HepG2 (cell line): ENCODE data around the gene SRBD1. TPM values are rescaled to one million over a fixed set of nuclear protein-coding genes. Genes with fewer than 3 reads are reported as not detected.

Experiments
- FLYWCH1 ChIP-seq: sonication (generic); formaldehyde crosslinking; IDR thresholded peaks from 2 replicates; pipeline ENCODE4 v1.8.1; 2023; ENCODE audit warnings: mild to moderate bottlenecking, missing genetic modification reagents
- MLXIP ChIP-seq: sonication (generic); formaldehyde crosslinking; IDR thresholded peaks from 2 replicates; pipeline ENCODE4 v1.9.0; 2021; ENCODE audit warnings: missing genetic modification reagents, borderline replicate concordance
- MTF1 ChIP-seq: sonication (generic); formaldehyde crosslinking; IDR thresholded peaks from 2 replicates; pipeline ENCODE4 v1.5.0; 2020; ENCODE audit warnings: missing genetic modification reagents
- POGZ ChIP-seq: sonication (generic); formaldehyde crosslinking; IDR thresholded peaks from 2 replicates; pipeline ENCODE4 v1.4.0; 2020; ENCODE audit warnings: mild to moderate bottlenecking, missing genetic modification reagents
- RELA ChIP-seq: sonication (generic); formaldehyde crosslinking; IDR thresholded peaks from 2 replicates; pipeline ENCODE4 v1.4.0; 2020; ENCODE audit warnings: missing genetic modification reagents
- SAFB2 ChIP-seq: sonication (generic); formaldehyde crosslinking; IDR thresholded peaks from 2 replicates; pipeline ENCODE4 v1.5.1; 2020; ENCODE audit warnings: missing genetic modification reagents, low read depth, mild to moderate bottlenecking, borderline replicate concordance
- SMAD9 ChIP-seq: sonication (generic); formaldehyde crosslinking; IDR thresholded peaks from 2 replicates; pipeline ENCODE4 v1.5.1; 2020; ENCODE audit warnings: mild to moderate bottlenecking, missing genetic modification reagents
- TBX3 ChIP-seq: fragments of 450-650 bp; IDR thresholded peaks from 2 replicates; pipeline ENCODE4 v1.6.1; 2017; ENCODE audit warnings: antibody characterized with exemption, mild to moderate bottlenecking, inconsistent platforms, borderline replicate concordance
- THYN1 ChIP-seq: sonication (generic); formaldehyde crosslinking; IDR thresholded peaks from 2 replicates; pipeline ENCODE4 v1.8.1; 2023; ENCODE audit warnings: low read depth, mild to moderate bottlenecking, moderate library complexity, missing genetic modification reagents, borderline replicate concordance
- ZBTB43 ChIP-seq: sonication (generic); formaldehyde crosslinking; conservative IDR thresholded peaks from 2 replicates; pipeline ENCODE4 v1.4.0; 2020; ENCODE audit warnings: missing genetic modification reagents
- ZFP41 ChIP-seq: sonication (generic); formaldehyde crosslinking; IDR thresholded peaks from 2 replicates; pipeline ENCODE4 v1.4.0; 2020; ENCODE audit warnings: mild to moderate bottlenecking, missing genetic modification reagents, borderline replicate concordance
- ZFX ChIP-seq: sonication (generic); formaldehyde crosslinking; IDR thresholded peaks from 2 replicates; pipeline ENCODE4 v1.4.0; 2020; ENCODE audit warnings: mild to moderate bottlenecking, low read depth, missing genetic modification reagents, moderate library complexity
- ZMYM2 ChIP-seq: sonication (generic); formaldehyde crosslinking; IDR thresholded peaks from 2 replicates; pipeline ENCODE4 v1.8.0; 2022; ENCODE audit warnings: mild to moderate bottlenecking, missing genetic modification reagents
- ZNF225 ChIP-seq: sonication (generic); formaldehyde crosslinking; IDR thresholded peaks from 2 replicates; pipeline ENCODE4 v1.4.0; 2020; ENCODE audit warnings: mild to moderate bottlenecking, missing genetic modification reagents
- ZNF260 ChIP-seq: sonication (generic); formaldehyde crosslinking; IDR thresholded peaks from 2 replicates; pipeline ENCODE4 v1.4.0; 2020; ENCODE audit warnings: missing genetic modification reagents, low read depth, mild to moderate bottlenecking, borderline replicate concordance
- ZNF383 ChIP-seq: sonication (generic); formaldehyde crosslinking; IDR thresholded peaks from 2 replicates; pipeline ENCODE4 v1.4.0; 2020; ENCODE audit warnings: missing genetic modification reagents, mild to moderate bottlenecking, borderline replicate concordance
- ZNF431 ChIP-seq: sonication (generic); formaldehyde crosslinking; IDR thresholded peaks from 2 replicates; pipeline ENCODE4 v1.9.0; 2022; ENCODE audit warnings: missing genetic modification reagents, low read depth, mild to moderate bottlenecking, borderline replicate concordance
- ZNF501 ChIP-seq: sonication (generic); formaldehyde crosslinking; IDR thresholded peaks from 2 replicates; pipeline ENCODE4 v1.5.1; 2020; ENCODE audit warnings: mild to moderate bottlenecking, moderate library complexity, missing genetic modification reagents
- ZNF782 ChIP-seq: sonication (generic); formaldehyde crosslinking; IDR thresholded peaks from 2 replicates; pipeline ENCODE4 v1.4.0; 2020; ENCODE audit warnings: missing genetic modification reagents, mild to moderate bottlenecking, borderline replicate concordance
- polyA plus RNA-seq, 8 experiments: library from polyadenylated mRNA; depleted of rRNA in 3 of 8; stranded (reverse) in 7 of 8; unstranded in 1 of 8; fragments of >200 nt; fragmentation: Illumina TruSeq in 4 of 8; extraction: Trizol in 4 of 8; gene quantifications; 2 replicates each; pipeline versions ENCODE4 v1.2.1 to v1.2.3, GENCODE V29; 2011 to 2016; ENCODE audit warnings: low read depth in 4 of 8, missing spikeins in 1 of 8, mixed read lengths in 1 of 8; ENCODE audit not compliant: insufficient read depth in 1 of 8
- total RNA-seq, 5 experiments: library from RNA; depleted of rRNA; stranded (reverse); fragments of >200 nt; fragmentation: Illumina TruSeq; extraction: Trizol; gene quantifications; 2 replicates each; pipeline ENCODE4 v1.2.3, GENCODE V29; 2016; ENCODE audit warnings: low read depth in 1 of 5
- TF ChIP-seq, protein P1 (sequence below): sonication (generic); formaldehyde crosslinking; IDR thresholded peaks from 2 replicates; pipeline ENCODE4 v1.5.0; 2020; ENCODE audit warnings: missing genetic modification reagents

Gene SRBD1
- total and polyA plus RNA-seq, 2 of the 13 experiments (the other 11 are each of a cell fraction or from before 2014, with no cell fraction given): 3.2 to 23.9 TPM

DNA sequence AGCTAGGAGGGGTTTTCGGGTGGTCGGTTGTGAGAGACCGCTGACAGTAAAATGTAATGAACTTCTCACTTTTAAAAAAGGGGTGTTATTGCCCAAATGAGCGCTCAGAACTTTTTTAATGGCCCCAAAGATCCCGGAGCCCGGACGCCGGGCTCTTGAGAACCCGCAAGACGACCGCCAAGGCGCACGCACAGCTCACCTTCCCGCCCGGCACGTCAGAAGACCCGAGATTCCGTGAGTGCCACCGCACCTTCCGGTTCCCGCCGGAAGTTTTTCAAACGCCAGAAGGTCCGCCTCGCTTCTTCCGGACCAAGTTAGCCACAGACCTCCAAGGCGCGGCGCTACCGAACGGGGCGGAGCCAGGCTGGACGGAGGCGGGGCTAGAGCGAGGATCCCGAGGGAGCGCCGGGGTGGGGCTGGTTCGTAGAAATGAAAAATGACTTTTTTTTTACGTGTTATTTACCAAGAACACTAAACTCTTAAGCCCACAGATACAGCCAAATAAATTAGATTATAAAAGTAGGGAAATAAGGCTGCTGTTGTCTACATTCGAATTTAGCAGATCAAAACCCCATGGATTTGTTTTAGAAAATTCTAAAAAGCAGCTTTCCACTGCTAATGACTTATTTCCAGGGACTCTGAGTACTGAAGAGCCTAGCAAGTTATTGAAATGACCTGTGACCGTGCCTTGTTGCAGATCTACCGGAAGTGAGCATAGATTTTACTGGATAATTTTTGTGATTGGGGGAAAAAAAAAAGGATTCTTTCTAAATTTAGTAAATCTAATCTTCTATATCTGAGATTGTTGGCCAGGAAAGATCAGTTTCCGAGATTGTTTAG lies at the start of gene SRBD1 (continued):
- TF ChIP-seq ZBTB43 (CRISPR knock-in tag): no peak; the same call in 1 of the 2 replicates
- TF ChIP-seq ZNF225 (CRISPR knock-in tag): no peak
- no peak for TF ChIP-seq MLXIP
- no peak for TF ChIP-seq ZNF782 (CRISPR knock-in tag)
- TF ChIP-seq ZNF383 (CRISPR knock-in tag): no peak
- no peak for TF ChIP-seq SMAD9 (CRISPR knock-in tag)
- peak; percentile 83 for TF ChIP-seq POGZ (CRISPR knock-in tag)
- no peak for TF ChIP-seq THYN1 (CRISPR knock-in tag)
- TF ChIP-seq ZFP41 (CRISPR knock-in tag): no peak
- TF ChIP-seq ZNF501 (CRISPR knock-in tag): peak; percentile 94
- no peak; the same call in 1 of the 2 replicates for TF ChIP-seq SAFB2
- TF ChIP-seq, protein P1, sequence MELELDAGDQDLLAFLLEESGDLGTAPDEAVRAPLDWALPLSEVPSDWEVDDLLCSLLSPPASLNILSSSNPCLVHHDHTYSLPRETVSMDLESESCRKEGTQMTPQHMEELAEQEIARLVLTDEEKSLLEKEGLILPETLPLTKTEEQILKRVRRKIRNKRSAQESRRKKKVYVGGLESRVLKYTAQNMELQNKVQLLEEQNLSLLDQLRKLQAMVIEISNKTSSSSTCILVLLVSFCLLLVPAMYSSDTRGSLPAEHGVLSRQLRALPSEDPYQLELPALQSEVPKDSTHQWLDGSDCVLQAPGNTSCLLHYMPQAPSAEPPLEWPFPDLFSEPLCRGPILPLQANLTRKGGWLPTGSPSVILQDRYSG (CRISPR knock-in tag): 0 out of 2 replicates have a peak, but pooled peaks have one; percentile 3
- no peak for TF ChIP-seq TBX3
- no peak for TF ChIP-seq FLYWCH1
- no peak for TF ChIP-seq RELA (CRISPR knock-in tag)
- no peak for TF ChIP-seq MTF1
- no peak for TF ChIP-seq ZNF260 (CRISPR knock-in tag)
- 0 out of 2 replicates have a peak, but pooled peaks have one; percentile 3 for TF ChIP-seq ZFX (CRISPR knock-in tag)
- TF ChIP-seq ZNF431 (CRISPR knock-in tag): no peak
- no peak for TF ChIP-seq ZMYM2 (CRISPR knock-in tag)
